GM12878 (cell line): ENCODE data around the gene CASK. TPM values are rescaled to one million over a fixed set of nuclear protein-coding genes. Genes with fewer than 3 reads are reported as not detected.

Experiments used
- ATAC-seq: fragments of 200-7000 bp; cut with Tn5 transposase; 3 replicates; pipeline ENCODE4 v1.9.1; 2020; ENCODE audit warnings: mild to moderate bottlenecking, moderate library complexity
- BruUV-seq: library from RNA; stranded (reverse); fragments of 400-500 nt; replicated peaks from 2 replicates; lab custom pipeline; 2021; lab: Mats Ljungman, UMichigan
- CTCF ChIA-PET: fragments of 300-600 bp; sonication (Branson Sonifier 250); formaldehyde crosslinking; extraction: SDS; loops from one replicate; lab custom pipeline; 2021; ENCODE audit warnings: inconsistent platforms; lab: Yijun Ruan, JAX
- POLR2A ChIA-PET: fragments of 350-600 bp; formaldehyde crosslinking; extraction: SDS; loops from one replicate; lab custom pipeline; 2021; ENCODE audit warnings: inconsistent platforms; lab: Charles Lee
- RAD21 ChIA-PET: fragments of 300-600 bp; sonication (Branson Sonifier 250); formaldehyde crosslinking; loops from one replicate; lab custom pipeline; 2023; ENCODE audit warnings: antibody characterized with exemption; ENCODE audit not compliant: unreplicated experiment; lab: Charles Lee
- SMC1A ChIA-PET: fragments of 300-600 bp; sonication (Branson Sonifier 250); formaldehyde crosslinking; loops from one replicate; lab custom pipeline; 2023; ENCODE audit not compliant: unreplicated experiment, uncharacterized antibody; lab: Charles Lee
- DNase-seq: peaks from one replicate; pipeline ENCODE4 v3.0.0-alpha.2; 2011; ENCODE audit warnings: low read depth, low spot score
- FAIRE-seq: peaks from 3 replicates; lab custom pipeline; 2011; peaks lifted over from hg19 to GRCh38; lab: Jason Lieb, UNC
- H2AFZ ChIP-seq: 2 replicates; pipeline ENCODE4 v1.6.0; 2011; ENCODE audit warnings: low read depth, low read length, control low read depth; ENCODE audit not compliant: control insufficient read depth
- H3K27ac ChIP-seq: 2 replicates; pipeline ENCODE4 v1.5.1; 2011; ENCODE audit warnings: control low read depth; ENCODE audit not compliant: control insufficient read depth, insufficient read depth
- H3K27me3 ChIP-seq, 2 experiments: replicated peaks in 1 of 2; 2 replicates each; pipeline versions ENCODE4 v1.6.0 to v1.6.1; 2011; ENCODE audit warnings: low read length in 1 of 2; ENCODE audit not compliant: control insufficient read depth in 2 of 2, insufficient read depth in 2 of 2
- H3K36me3 ChIP-seq, 2 experiments: 2 replicates each; pipeline ENCODE4 v1.5.1; 2011; ENCODE audit warnings: low read length in 1 of 2; ENCODE audit not compliant: control insufficient read depth in 2 of 2, insufficient read depth in 2 of 2
- H3K4me1 ChIP-seq: 2 replicates; pipeline ENCODE4 v1.6.1; 2011; ENCODE audit warnings: mild to moderate bottlenecking, low read length, moderate library complexity, mixed read lengths; ENCODE audit not compliant: control insufficient read depth, insufficient read depth
- H3K4me2 ChIP-seq: 2 replicates; pipeline ENCODE4 v1.6.0; 2011; ENCODE audit warnings: control low read depth; ENCODE audit not compliant: control insufficient read depth, insufficient read depth
- H3K4me3 ChIP-seq: fragments of 200-600 bp; sonication (generic); 2 replicates; pipeline ENCODE4 v1.5.1; 2016
- H3K79me2 ChIP-seq: 2 replicates; pipeline ENCODE4 v1.6.0; 2011; ENCODE audit warnings: low read length; ENCODE audit not compliant: control insufficient read depth, insufficient read depth
- H3K9ac ChIP-seq: 2 replicates; pipeline ENCODE4 v1.8.0; 2011; ENCODE audit warnings: low read length, control low read depth, mixed read lengths; ENCODE audit not compliant: control insufficient read depth, insufficient read depth
- H3K9me3 ChIP-seq: replicated peaks from 3 replicates; pipeline ENCODE4 v1.5.1; 2011; ENCODE audit warnings: mild to moderate bottlenecking, low read length; ENCODE audit not compliant: control insufficient read depth, insufficient read depth
- H4K20me1 ChIP-seq: 2 replicates; pipeline ENCODE4 v1.6.0; 2011; ENCODE audit not compliant: control insufficient read depth, insufficient read depth
- ATF7 ChIP-seq: fragments of 450-650 bp; IDR thresholded peaks from 2 replicates; pipeline ENCODE4 v1.6.1; 2016; ENCODE audit warnings: low read depth, mild to moderate bottlenecking
- KLF5 ChIP-seq: fragments of 450-650 bp; IDR thresholded peaks from 2 replicates; pipeline ENCODE4 v1.6.1; 2014; ENCODE audit warnings: mild to moderate bottlenecking; ENCODE audit not compliant: partially characterized antibody
- POLR2AphosphoS2 ChIP-seq: IDR thresholded peaks from 2 replicates; pipeline ENCODE4 v1.6.1; 2011; ENCODE audit warnings: low read depth, mild to moderate bottlenecking, low read length, improper control_type of control experiment, moderate library complexity
- RAD21 ChIP-seq: IDR thresholded peaks from 2 replicates; pipeline ENCODE4 v1.6.1; 2011; ENCODE audit warnings: mild to moderate bottlenecking, low read depth, low read length, moderate library complexity; ENCODE audit not compliant: insufficient read depth
- SRF ChIP-seq, 2 experiments: IDR thresholded peaks; 2 replicates each; pipeline ENCODE4 v1.6.1; 2011; ENCODE audit warnings: low read depth in 2 of 2, low read length in 2 of 2, mild to moderate bottlenecking in 1 of 2, moderate library complexity in 1 of 2
- ZNF274 ChIP-seq: IDR thresholded peaks from one replicate; pipeline ENCODE4 v1.8.0; 2011; ENCODE audit not compliant: insufficient read length, insufficient read depth
- WGBS: methylation state at CpG from one replicate; pipeline ENCODE4 v1.1.6; 2016; ENCODE audit warnings: low lambda C conversion rate; ENCODE audit not compliant: insufficient replicate concordance, insufficient coverage; ENCODE audit errors: missing lambda C conversion rate; 5-methylcytosine and 5-hydroxymethylcytosine counted together
- in situ Hi-C: fragments of 300-500 bp; cut with MboI; formaldehyde crosslinking; loops from 9 replicates; pipeline ENCODE4 v1.14.3; 2018; ENCODE audit warnings: mixed read lengths
- intact Hi-C: fragments of 100-400 bp; cut with micrococcal nuclease; formaldehyde crosslinking; loops from one replicate; pipeline ENCODE4 v1.14.2; 2022; ENCODE audit not compliant: unreplicated experiment
- polyA plus RNA-seq, 11 experiments: library from polyadenylated mRNA; depleted of rRNA in 4 of 11; unstranded in 6 of 11; stranded (reverse) in 5 of 11; fragments of >200 nt; fragmentation: Nextera tagmentation in 4 of 11; fragmentation: Illumina TruSeq in 1 of 11; extraction: Ambion mirVana in 4 of 11; extraction: Trizol in 1 of 11; gene quantifications; 1 replicate in 1 of 11; 2 replicates in 10 of 11; pipeline versions ENCODE4 v1.2.1 to v1.2.3, GENCODE V29; 2011 to 2016; ENCODE audit warnings: inconsistent platforms in 2 of 11, missing spikeins in 2 of 11, low read depth in 1 of 11
- total RNA-seq, 4 experiments: library from RNA; depleted of rRNA in 3 of 4; stranded (reverse); fragments of >200 nt in 3 of 4; fragmentation: Illumina TruSeq in 1 of 4; extraction: Trizol in 1 of 4; gene quantifications; 2 replicates each; pipeline versions ENCODE4 v1.2.1 to v1.2.3, GENCODE V29; 2013 to 2021

The CASK gene
- total and polyA plus RNA-seq, 10 of the 15 experiments (the other 5 are each of a cell fraction or from before 2014, with no cell fraction given): 0.60 to 45.9 (median 4.8) TPM

- ChIA-PET CTCF (no interaction called here), POLR2A (no interaction called here)
- H3K9ac ChIP-seq: no peak overlapping the region
- H3K4me3 ChIP-seq: no peak overlapping the region
- no peak overlapping the region for H3K27ac ChIP-seq
- in situ Hi-C loops: no loop called here
- H3K4me2 ChIP-seq: no peak overlapping the region
- TF ChIP-seq SRF (IDR thresholded peaks at IDR 0.05; ENCODE audit: low read depth in 2 of 2, low read length in 2 of 2) (no peak), POLR2AphosphoS2 (no peak)
- TF ChIP-seq, all 136 proteins: peak for 0
- RAD21 ChIA-PET: interaction anchor here (0.6 kb wide), 1 partner anchor 8 kb away, joined by 3 read pairs; no protein-coding TSS in a partner anchor
- WGBS: 32% methylated on average over 2 of the region's 2 CpGs
- H3K4me1 ChIP-seq: no peaks in the 10 kb centered on the region
- intact Hi-C loops: no loop called here
- FAIRE-seq (no peak), ATAC-seq (no peak), DNase-seq (no peak)
- no peaks in the 10 kb centered on the region for H3K36me3 ChIP-seq
- SMC1A ChIA-PET: no interaction called here
- BruUV-seq: no TSS peak
- no peaks in the 10 kb centered on the region for H3K27me3 ChIP-seq
- H3K79me2 ChIP-seq: no peaks in the 10 kb centered on the region
- no peak overlapping the region for H2AFZ ChIP-seq
- H3K9me3 ChIP-seq: no peaks in the 10 kb centered on the region
- H4K20me1 ChIP-seq: no peaks in the 10 kb centered on the region
Measured at GRCh38 chrX:41960142-41960541, 36.8 kb upstream of the CASK start.

- Histone ChIP-seq H3K36me3 (no peaks in the 10 kb centered on the region), H3K9ac (no peak overlapping the region), H2AFZ (no peak overlapping the region), H3K4me1 (no peaks in the 10 kb centered on the region), H3K4me3 (no peak overlapping the region), H3K79me2 (no peaks in the 10 kb centered on the region), H3K9me3 (no peaks in the 10 kb centered on the region), H3K27ac (no peak overlapping the region), H4K20me1 (no peaks in the 10 kb centered on the region), H3K27me3 (no peaks in the 10 kb centered on the region), H3K4me2 (no peak overlapping the region)
- BruUV-seq: no TSS peak
- in situ Hi-C loops (no loop called here), intact Hi-C loops (no loop called here)
- SMC1A ChIA-PET: no interaction called here
- TF ChIP-seq ZNF274: no peak
- TF ChIP-seq RAD21: no peak
- TF ChIP-seq KLF5: no peak
- no peak for TF ChIP-seq POLR2AphosphoS2
- TF ChIP-seq ATF7: peak; percentile 35; the same call in 1 of the 2 replicates
- RAD21 ChIA-PET: interaction anchor here (0.6 to 1.0 kb wide), 4 partner anchors 69 to 318 kb away, joined by 3 to 4 read pairs (median 3); no protein-coding TSS in a partner anchor
- DNase-seq: no peak
- ATAC-seq: peak; percentile 83
- POLR2A ChIA-PET: no interaction called here
- CTCF ChIA-PET: no interaction called here
- FAIRE-seq: no peak
Measured at GRCh38 chrX:41958861-41959260, 35.5 kb upstream of the CASK start.
